ENCODE data around the gene ZNF80. TPM values are rescaled to one million over a fixed set of nuclear protein-coding genes. Genes with fewer than 3 reads are reported as not detected.

ZNF80 gene
- polyA plus RNA-seq, 1 donor (not counting 4 experiments of a cell fraction or from before 2014, with no cell fraction given): not detected

DNA sequence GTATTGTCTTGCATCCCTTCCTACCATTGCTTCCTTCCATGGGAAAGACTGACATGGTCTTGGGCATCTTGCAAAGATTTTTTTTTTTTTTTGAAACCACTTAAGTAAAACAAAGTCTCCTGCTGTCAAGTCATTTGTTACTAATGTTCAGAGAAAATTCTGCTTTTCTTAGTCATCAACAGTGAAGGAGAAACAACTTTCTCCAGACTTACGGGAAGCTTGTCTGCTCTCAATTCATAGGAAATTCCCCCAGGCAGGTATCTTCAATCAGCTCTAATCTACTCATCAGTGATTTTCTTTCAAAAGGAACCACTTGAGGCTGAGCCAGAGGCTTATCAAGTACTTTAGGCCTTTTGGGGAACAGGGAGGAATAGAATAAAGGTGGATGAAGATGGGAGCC is 42.6 kb downstream of the ZNF80 start:
- Histone ChIP-seq H4K20me1 (ENCODE audit: control insufficient read depth, extremely low read depth, insufficient read depth, low read length) (no peaks in the 10 kb centered on the region), H3K27ac (ENCODE audit: control insufficient read depth, insufficient read depth, low read length) (no peak overlapping the region), H3K9ac (ENCODE audit: control insufficient read depth, extremely low read depth, insufficient read depth, low read length) (no peak overlapping the region), H3K79me2 (ENCODE audit: control insufficient read depth, insufficient read depth, low read length) (no peaks in the 10 kb centered on the region), H3K4me3 (ENCODE audit: control insufficient read depth in 2 of 3, extremely low read depth in 1 of 3, insufficient read depth in 2 of 3, low read depth in 1 of 3, low read length in 3 of 3) (no peak overlapping the region), H3K9me3 (ENCODE audit: control insufficient read depth, low read depth, low read length) (no peaks in the 10 kb centered on the region), H3K4me1 (ENCODE audit: control insufficient read depth, extremely low read depth, insufficient read depth, low read length) (no peaks in the 10 kb centered on the region), H2AFZ (ENCODE audit: control insufficient read depth, low read length) (no peak overlapping the region), H3K36me3 (ENCODE audit: control insufficient read depth in 2 of 2, extremely low read depth in 1 of 2, insufficient read depth in 2 of 2, low read length in 2 of 2) (no peaks in the 10 kb centered on the region), H3K27me3 (ENCODE audit: control insufficient read depth, extremely low read depth, insufficient read depth, low read length) (no peaks in the 10 kb centered on the region), H3K9me1 (ENCODE audit: control insufficient read depth, extremely low read depth, insufficient read depth, low read length) (no peaks in the 10 kb centered on the region), H3K4me2 (ENCODE audit: control insufficient read depth, extremely low read depth, insufficient read depth, low read depth, low read length) (no peak overlapping the region)
- FAIRE-seq: no peak
- TF ChIP-seq EZH2 (IDR thresholded peaks at IDR 0.05; ENCODE audit: low read length): no peak
- TF ChIP-seq, protein P1, sequence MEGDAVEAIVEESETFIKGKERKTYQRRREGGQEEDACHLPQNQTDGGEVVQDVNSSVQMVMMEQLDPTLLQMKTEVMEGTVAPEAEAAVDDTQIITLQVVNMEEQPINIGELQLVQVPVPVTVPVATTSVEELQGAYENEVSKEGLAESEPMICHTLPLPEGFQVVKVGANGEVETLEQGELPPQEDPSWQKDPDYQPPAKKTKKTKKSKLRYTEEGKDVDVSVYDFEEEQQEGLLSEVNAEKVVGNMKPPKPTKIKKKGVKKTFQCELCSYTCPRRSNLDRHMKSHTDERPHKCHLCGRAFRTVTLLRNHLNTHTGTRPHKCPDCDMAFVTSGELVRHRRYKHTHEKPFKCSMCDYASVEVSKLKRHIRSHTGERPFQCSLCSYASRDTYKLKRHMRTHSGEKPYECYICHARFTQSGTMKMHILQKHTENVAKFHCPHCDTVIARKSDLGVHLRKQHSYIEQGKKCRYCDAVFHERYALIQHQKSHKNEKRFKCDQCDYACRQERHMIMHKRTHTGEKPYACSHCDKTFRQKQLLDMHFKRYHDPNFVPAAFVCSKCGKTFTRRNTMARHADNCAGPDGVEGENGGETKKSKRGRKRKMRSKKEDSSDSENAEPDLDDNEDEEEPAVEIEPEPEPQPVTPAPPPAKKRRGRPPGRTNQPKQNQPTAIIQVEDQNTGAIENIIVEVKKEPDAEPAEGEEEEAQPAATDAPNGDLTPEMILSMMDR (optimal IDR thresholded peaks at IDR 0.05 in 1 of 3, IDR thresholded peaks at IDR 0.05 in 1 of 3, conservative IDR thresholded peaks at IDR 0.05 in 1 of 3; ENCODE audit: extremely low read depth in 1 of 3, insufficient read depth in 2 of 3, low read length in 3 of 3): no peak
- no peak for DNase-seq (ENCODE audit: low read depth, low spot score)
- dilution Hi-C loops (cut with MboI; ENCODE audit: extremely low pct_ligation_motif_present, low sequenced_read_pairs): no loop called here

DNA sequence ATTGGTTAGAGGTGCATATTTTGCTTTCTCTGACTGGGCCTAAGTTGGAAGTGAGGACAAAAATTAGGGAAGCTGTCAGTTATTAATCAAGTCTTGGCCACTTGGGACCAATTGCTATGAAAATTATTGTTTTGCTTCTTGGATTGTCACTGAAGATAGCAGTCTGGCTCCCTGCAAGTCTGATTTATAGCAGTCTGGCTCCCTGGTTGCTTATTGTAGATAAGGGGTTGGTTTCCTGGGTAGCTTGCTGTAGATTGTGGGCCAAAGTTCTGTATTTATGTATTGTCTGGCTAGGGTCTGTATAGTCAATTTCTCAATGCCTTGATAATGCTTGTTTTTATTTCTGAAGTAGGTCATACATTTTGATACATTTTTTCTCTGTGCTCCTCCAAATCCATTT is 45.2 kb downstream of the ZNF80 start:
- DNase-seq (ENCODE audit: low read depth, low spot score) (no peak), FAIRE-seq (no peak)
- no peaks in the 10 kb centered on the region for H3K9me3 ChIP-seq (ENCODE audit: control insufficient read depth, low read depth, low read length)
- TF ChIP-seq, protein P1 (optimal IDR thresholded peaks at IDR 0.05 in 1 of 3, IDR thresholded peaks at IDR 0.05 in 1 of 3, conservative IDR thresholded peaks at IDR 0.05 in 1 of 3; ENCODE audit: extremely low read depth in 1 of 3, insufficient read depth in 2 of 3, low read length in 3 of 3): no peak
- no peak for TF ChIP-seq EZH2 (IDR thresholded peaks at IDR 0.05; ENCODE audit: low read length)
- no peaks in the 10 kb centered on the region for H3K79me2 ChIP-seq (ENCODE audit: control insufficient read depth, insufficient read depth, low read length)
- no peak overlapping the region for H3K27ac ChIP-seq (ENCODE audit: control insufficient read depth, insufficient read depth, low read length)
- H3K9me1 ChIP-seq (ENCODE audit: control insufficient read depth, extremely low read depth, insufficient read depth, low read length): no peaks in the 10 kb centered on the region
- H2AFZ ChIP-seq (ENCODE audit: control insufficient read depth, low read length): no peak overlapping the region
- H3K4me3 ChIP-seq (ENCODE audit: control insufficient read depth in 2 of 3, extremely low read depth in 1 of 3, insufficient read depth in 2 of 3, low read depth in 1 of 3, low read length in 3 of 3): no peak overlapping the region
- dilution Hi-C loops (cut with MboI; ENCODE audit: extremely low pct_ligation_motif_present, low sequenced_read_pairs): no loop called here
- no peaks in the 10 kb centered on the region for H4K20me1 ChIP-seq (ENCODE audit: control insufficient read depth, extremely low read depth, insufficient read depth, low read length)
- no peaks in the 10 kb centered on the region for H3K27me3 ChIP-seq (ENCODE audit: control insufficient read depth, extremely low read depth, insufficient read depth, low read length)
- H3K4me1 ChIP-seq (ENCODE audit: control insufficient read depth, extremely low read depth, insufficient read depth, low read length): no peaks in the 10 kb centered on the region
- no peaks in the 10 kb centered on the region for H3K36me3 ChIP-seq (ENCODE audit: control insufficient read depth in 2 of 2, extremely low read depth in 1 of 2, insufficient read depth in 2 of 2, low read length in 2 of 2)
- no peak overlapping the region for H3K9ac ChIP-seq (ENCODE audit: control insufficient read depth, extremely low read depth, insufficient read depth, low read length)
- H3K4me2 ChIP-seq (ENCODE audit: control insufficient read depth, extremely low read depth, insufficient read depth, low read depth, low read length): no peak overlapping the region

Measured in keratinocyte (primary cell).